Natural killer cell (primary cell): ENCODE results near the gene CALD1. TPM values are rescaled to one million over a fixed set of nuclear protein-coding genes. Genes with fewer than 3 reads are reported as not detected.

Experiments used
- ATAC-seq, 3 donors: fragments of 150-1000 bp in 2 of 3; fragments of 200-7000 bp in 1 of 3; cut with Tn5 transposase; 1 replicate in 1 of 3; 2 replicates in 2 of 3; pipeline ENCODE4 v1.10.0; 2021; ENCODE audit warnings: mild to moderate bottlenecking in 2 of 3, moderate library complexity in 2 of 3
- DNase-seq, 2 donors: peaks; one replicate each; pipeline versions ENCODE4 v3.0.0 to v3.0.0-alpha.2; 2013 to 2021; ENCODE audit warnings: mixed read lengths in 1 of 2
- H3K27ac ChIP-seq: one replicate; pipeline ENCODE4 v1.5.1; 2013; ENCODE audit warnings: mild to moderate bottlenecking, low read length
- H3K27me3 ChIP-seq: one replicate; pipeline ENCODE4 v1.6.1; 2013; ENCODE audit warnings: low read length; ENCODE audit not compliant: control insufficient read depth, insufficient read depth
- H3K36me3 ChIP-seq: one replicate; pipeline ENCODE4 v1.6.1; 2013; ENCODE audit warnings: low read length; ENCODE audit not compliant: control insufficient read depth, insufficient read depth
- H3K4me1 ChIP-seq: one replicate; pipeline ENCODE4 v1.6.1; 2013; ENCODE audit warnings: low read length; ENCODE audit not compliant: control insufficient read depth, insufficient read depth
- H3K4me3 ChIP-seq: one replicate; pipeline ENCODE4 v1.5.1; 2013; ENCODE audit warnings: low read length
- H3K9me3 ChIP-seq: one replicate; pipeline ENCODE4 v1.6.1; 2013; ENCODE audit warnings: low read length; ENCODE audit not compliant: control insufficient read depth, insufficient read depth
- H3K27ac Mint-ChIP-seq, 2 donors: one replicate each; pipeline ENCODE4 v1.8.0; 2022; ENCODE audit warnings: mild to moderate bottlenecking in 2 of 2, mixed read lengths in 2 of 2, moderate library complexity in 1 of 2
- H3K27me3 Mint-ChIP-seq, 2 donors: one replicate each; pipeline ENCODE4 v1.8.0; 2022; ENCODE audit warnings: low read depth in 2 of 2, mixed read lengths in 2 of 2
- H3K36me3 Mint-ChIP-seq: one replicate; pipeline ENCODE4 v1.8.0; 2022; ENCODE audit warnings: mixed read lengths
- H3K4me1 Mint-ChIP-seq, 2 donors: one replicate each; pipeline ENCODE4 v1.8.0; 2022; ENCODE audit warnings: mixed read lengths in 2 of 2
- H3K4me3 Mint-ChIP-seq: one replicate; pipeline ENCODE4 v1.8.0; 2022; ENCODE audit warnings: mild to moderate bottlenecking, moderate library complexity, mixed read lengths
- H3K9me3 Mint-ChIP-seq, 2 donors: one replicate each; pipeline ENCODE4 v1.8.0; 2022; ENCODE audit warnings: mixed read lengths in 2 of 2
- CTCF ChIP-seq: fragments of 200-600 bp; IDR thresholded peaks from one replicate; pipeline ENCODE4 v1.8.0; 2022; ENCODE audit warnings: antibody characterized with exemption
- WGBS: methylation state at CpG from one replicate; pipeline ENCODE4 v1.1.7; 2013; ENCODE audit warnings: missing lambda C conversion rate; ENCODE audit not compliant: insufficient coverage; 5-methylcytosine and 5-hydroxymethylcytosine counted together
- intact Hi-C: fragments of 100-400 bp; cut with micrococcal nuclease; formaldehyde crosslinking; loops from one replicate; pipeline ENCODE4 v1.14.2; 2022
- total RNA-seq, 4 donors: library from RNA; stranded (reverse); fragments of 120-200 nt in 1 of 4; gene quantifications; one replicate each; pipeline versions ENCODE4 v1.2.3 to v1.2.4, GENCODE V29; 2013 to 2022

CALD1 gene
- total RNA-seq, 3 donors from 2014 or later (not counting 1 experiment from before 2014, with no cell fraction given), result 0.14 to 2.5 (median 1.0) TPM

- H3K27me3 ChIP-seq, result no peaks in the 10 kb centered on the region
- Mint-ChIP-seq H3K4me1 (no peaks in the 10 kb centered on the region), H3K36me3 (no peaks in the 10 kb centered on the region), H3K27me3 (peaks cover 0 to 2% of the 10 kb centered on the region in 2 donors), H3K9me3 (no peaks in the 10 kb centered on the region), H3K27ac (no peak overlapping the region), H3K4me3 (no peak overlapping the region)
- intact Hi-C loops, result no loop called here
- no peak for ATAC-seq
- no peaks in the 10 kb centered on the region for H3K9me3 ChIP-seq
- no peaks in the 10 kb centered on the region for H3K36me3 ChIP-seq
- DNase-seq, result no peak
- WGBS, result 44% methylated on average over 2 of the region's 2 CpGs
- H3K4me1 ChIP-seq, result no peaks in the 10 kb centered on the region
- no peak for TF ChIP-seq CTCF
- H3K4me3 ChIP-seq, result no peak overlapping the region
- H3K27ac ChIP-seq, result no peak overlapping the region
Measured at GRCh38 chr7:134905375-134905774, 125.9 kb downstream of the CALD1 start.

GRCh38 chr7:134907000-134907399, 127.6 kb downstream of the CALD1 start:
- Mint-ChIP-seq H3K4me3 (no peak overlapping the region), H3K27me3 (peaks cover 5 to 6% of the 10 kb centered on the region in 2 donors), H3K4me1 (no peaks in the 10 kb centered on the region), H3K27ac (no peak overlapping the region), H3K36me3 (no peaks in the 10 kb centered on the region), H3K9me3 (no peaks in the 10 kb centered on the region)
- intact Hi-C loops, result no loop called here
- no peaks in the 10 kb centered on the region for H3K27me3 ChIP-seq
- H3K4me1 ChIP-seq, result no peaks in the 10 kb centered on the region
- no peak overlapping the region for H3K27ac ChIP-seq
- no peak overlapping the region for H3K4me3 ChIP-seq
- no peak for ATAC-seq
- WGBS, result 92% methylated on average over 4 of the region's 4 CpGs
- no peak for DNase-seq
- H3K9me3 ChIP-seq, result no peaks in the 10 kb centered on the region
- no peaks in the 10 kb centered on the region for H3K36me3 ChIP-seq
- no peak for TF ChIP-seq CTCF

DNA sequence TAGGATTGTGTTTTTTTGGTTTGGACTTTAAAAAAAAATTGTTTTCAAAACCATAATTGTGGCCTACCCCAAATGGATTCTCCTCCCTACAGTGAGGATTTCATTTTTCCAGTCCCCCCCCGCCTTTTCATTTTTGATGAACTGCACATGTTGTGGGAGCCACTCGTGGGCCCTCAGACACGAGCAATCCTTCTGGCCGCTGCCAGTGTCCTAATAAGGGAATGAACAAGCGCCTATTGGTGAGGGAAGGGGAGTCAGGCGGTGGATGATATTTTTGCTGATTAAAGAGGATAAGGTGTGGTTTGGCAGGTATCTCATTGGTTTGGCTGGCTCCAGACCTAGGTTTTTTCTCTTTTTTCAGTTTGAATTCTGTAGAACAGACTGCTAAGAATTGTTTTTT, 128.2 kb downstream of the CALD1 start:
- Histone ChIP-seq H3K9me3 (no peaks in the 10 kb centered on the region), H3K4me1 (no peaks in the 10 kb centered on the region), H3K36me3 (no peaks in the 10 kb centered on the region), H3K4me3 (no peak overlapping the region), H3K27me3 (no peaks in the 10 kb centered on the region), H3K27ac (no peak overlapping the region)
- Mint-ChIP-seq H3K36me3 (no peaks in the 10 kb centered on the region), H3K4me3 (no peak overlapping the region), H3K27ac (no peak overlapping the region), H3K27me3 (peaks cover 5 to 7% of the 10 kb centered on the region in 2 donors), H3K9me3 (no peaks in the 10 kb centered on the region), H3K4me1 (no peaks in the 10 kb centered on the region)
- DNase-seq (no peak), ATAC-seq (no peak)
- WGBS, result 93% methylated on average over 6 of the region's 6 CpGs
- TF ChIP-seq CTCF, result no peak
- intact Hi-C loops, result no loop called here

GRCh38 chr7:134908289-134908688, 128.9 kb downstream of the CALD1 start:
- no peaks in the 10 kb centered on the region for H3K9me3 ChIP-seq
- Mint-ChIP-seq H3K27me3 (peaks cover 5 to 7% of the 10 kb centered on the region in 2 donors), H3K4me3 (no peak overlapping the region), H3K4me1 (no peaks in the 10 kb centered on the region), H3K9me3 (no peaks in the 10 kb centered on the region), H3K36me3 (no peaks in the 10 kb centered on the region), H3K27ac (no peak overlapping the region)
- H3K27me3 ChIP-seq, result no peaks in the 10 kb centered on the region
- no peak for TF ChIP-seq CTCF
- no peaks in the 10 kb centered on the region for H3K36me3 ChIP-seq
- WGBS, result 62% methylated on average over 3 of the region's 3 CpGs
- H3K27ac ChIP-seq, result no peak overlapping the region
- no peaks in the 10 kb centered on the region for H3K4me1 ChIP-seq
- ATAC-seq (no peak), DNase-seq (no peak)
- intact Hi-C loops, result no loop called here
- H3K4me3 ChIP-seq, result no peak overlapping the region
